Right atrium auricular region (tissue), 2 donors: ENCODE results near the gene SH3BP5L. TPM values are rescaled to one million over a fixed set of nuclear protein-coding genes. Genes with fewer than 3 reads are reported as not detected.

ENCODE experiments used
- DNase-seq: peaks from one replicate; pipeline ENCODE4 v3.0.0-alpha.2; 2019; ENCODE audit warnings: low spot score
- H3K27ac ChIP-seq, 2 donors: fragments of 200-600 bp; sonication (generic); 1 replicate in 1 of 2; 2 replicates in 1 of 2; pipeline ENCODE4 v1.5.1; 2016 to 2019
- H3K27me3 ChIP-seq, 2 donors: fragments of 200-600 bp; sonication (generic); one replicate each; pipeline versions ENCODE4 v1.5.1 to v1.6.0; 2017 to 2019
- H3K36me3 ChIP-seq: fragments of 200-600 bp; sonication (generic); one replicate; pipeline ENCODE4 v1.5.1; 2016
- H3K4me1 ChIP-seq, 2 donors: fragments of 200-600 bp; sonication (generic); one replicate each; pipeline versions ENCODE4 v1.5.1 to v1.6.0; 2017 to 2019
- H3K4me3 ChIP-seq, 2 donors: fragments of 200-600 bp; sonication (generic); 1 replicate in 1 of 2; 2 replicates in 1 of 2; pipeline ENCODE4 v1.5.1; 2017 to 2019; ENCODE audit warnings: mild to moderate bottlenecking in 1 of 2, moderate library complexity in 1 of 2
- H3K9me3 ChIP-seq, 2 donors: fragments of 200-600 bp; sonication (generic); one replicate each; pipeline ENCODE4 v1.5.1; 2019
- CTCF ChIP-seq, 2 donors: fragments of 200-600 bp; sonication (generic); IDR thresholded peaks; one replicate each; pipeline ENCODE4 v1.5.1; 2019; ENCODE audit warnings: antibody characterized with exemption in 2 of 2
- total RNA-seq, 2 donors: library from RNA; depleted of rRNA; stranded (reverse); fragments of >200 nt; gene quantifications; one replicate each; pipeline ENCODE4 v1.1.0, GENCODE V29; 2016

Gene SH3BP5L
- total RNA-seq, 2 donors from 2014 or later, result 13.6 to 18.5 TPM

- H3K36me3 ChIP-seq, result no peaks in the 10 kb centered on the region
- H3K27ac ChIP-seq, result no peak overlapping the region
- no peaks in the 10 kb centered on the region for H3K27me3 ChIP-seq
- TF ChIP-seq CTCF (IDR thresholded peaks at IDR 0.05), result no peak
- peaks cover 0 to 12% of the 10 kb centered on the region in 2 donors for H3K9me3 ChIP-seq
- no peak overlapping the region for H3K4me3 ChIP-seq
- H3K4me1 ChIP-seq, result no peaks in the 10 kb centered on the region
- no peak for DNase-seq
Observed at GRCh38 chr1:248783367-248783766, 42.3 kb downstream of the SH3BP5L start.

- Histone ChIP-seq H3K27ac (no peak overlapping the region), H3K4me3 (no peak overlapping the region), H3K4me1 (no peaks in the 10 kb centered on the region), H3K36me3 (no peaks in the 10 kb centered on the region), H3K27me3 (no peaks in the 10 kb centered on the region), H3K9me3 (peaks cover 0 to 12% of the 10 kb centered on the region in 2 donors)
- TF ChIP-seq CTCF (IDR thresholded peaks at IDR 0.05), result no peak
- DNase-seq, result no peak
Observed at GRCh38 chr1:248782416-248783141, 43.1 kb downstream of the SH3BP5L start.

DNA sequence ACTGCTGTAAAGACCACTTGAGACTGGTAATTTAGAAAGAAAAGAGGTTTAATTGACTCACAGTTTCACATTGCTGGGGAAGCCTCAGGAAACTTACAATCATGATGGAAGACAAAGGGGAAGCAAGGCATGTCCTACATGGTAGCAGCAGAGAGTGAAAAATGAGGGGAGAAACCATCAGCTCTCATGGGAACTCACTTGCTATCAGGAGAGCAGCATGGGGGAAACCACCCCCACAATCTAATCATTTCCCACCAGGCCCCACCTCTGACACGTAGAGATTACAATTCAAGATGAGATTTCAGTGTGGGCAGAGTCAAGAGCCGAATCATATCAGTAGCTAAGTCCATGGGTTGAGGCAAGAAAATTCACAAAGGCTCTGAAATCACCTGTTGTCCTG lies 46.4 kb downstream of the SH3BP5L start:
- Histone ChIP-seq H3K27me3 (no peaks in the 10 kb centered on the region), H3K36me3 (no peaks in the 10 kb centered on the region), H3K9me3 (peaks cover 0 to 23% of the 10 kb centered on the region in 2 donors), H3K4me3 (no peak overlapping the region), H3K27ac (no peak overlapping the region), H3K4me1 (no peaks in the 10 kb centered on the region)
- no peak for DNase-seq
- TF ChIP-seq CTCF (IDR thresholded peaks at IDR 0.05), result no peak

- no peak overlapping the region for H3K27ac ChIP-seq
- DNase-seq, result no peak
- H3K27me3 ChIP-seq, result no peaks in the 10 kb centered on the region
- H3K4me3 ChIP-seq, result no peak overlapping the region
- no peaks in the 10 kb centered on the region for H3K36me3 ChIP-seq
- peaks cover 0 to 23% of the 10 kb centered on the region in 2 donors for H3K9me3 ChIP-seq
- H3K4me1 ChIP-seq, result no peaks in the 10 kb centered on the region
- no peak for TF ChIP-seq CTCF (IDR thresholded peaks at IDR 0.05)
Observed at GRCh38 chr1:248778906-248779305, 46.8 kb downstream of the SH3BP5L start.

DNA sequence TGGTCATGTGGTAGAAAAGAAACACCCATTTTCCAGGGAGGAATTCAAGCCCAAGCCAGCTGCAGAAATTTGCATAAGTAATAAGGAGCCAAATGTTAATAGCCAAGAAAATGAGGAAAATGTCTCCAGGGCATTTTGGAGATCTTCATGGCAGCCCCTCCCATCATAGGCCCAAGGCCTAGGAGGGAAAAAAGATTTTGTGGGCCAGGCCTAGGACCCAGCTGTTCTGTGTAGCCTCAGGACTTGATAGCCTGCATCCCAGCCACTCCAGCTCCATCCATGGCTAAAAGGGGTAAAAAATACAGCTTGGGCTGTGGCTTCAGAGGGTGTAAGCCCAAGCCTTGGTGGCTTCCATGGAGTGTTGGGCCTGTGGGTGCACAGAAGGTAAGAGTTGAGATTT lies 48.7 kb downstream of the SH3BP5L start:
- Histone ChIP-seq H3K36me3 (no peaks in the 10 kb centered on the region), H3K27ac (no peak overlapping the region), H3K4me1 (no peaks in the 10 kb centered on the region), H3K9me3 (peaks cover 0 to 23% of the 10 kb centered on the region in 2 donors), H3K27me3 (no peaks in the 10 kb centered on the region), H3K4me3 (no peak overlapping the region)
- no peak for TF ChIP-seq CTCF (IDR thresholded peaks at IDR 0.05)
- DNase-seq, result no peak

DNA sequence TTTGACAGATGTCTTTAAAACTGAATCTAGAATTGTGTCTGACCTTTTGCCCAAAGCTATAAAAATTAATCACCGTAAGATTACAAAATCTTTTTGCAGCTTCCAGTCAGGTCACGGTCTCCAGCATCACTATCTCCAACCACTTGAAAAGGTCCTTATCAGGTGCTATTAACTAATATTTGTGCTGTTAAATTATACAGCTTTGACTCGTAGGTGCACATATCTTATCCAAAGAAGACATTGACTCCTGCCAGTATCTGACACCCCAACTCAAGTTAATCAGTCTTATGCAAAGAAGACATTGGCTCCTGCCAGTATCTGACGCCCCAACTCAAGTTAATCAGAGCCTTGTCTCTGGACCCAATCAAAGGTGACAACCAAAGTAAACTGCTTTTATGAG lies 50.3 kb downstream of the SH3BP5L start:
- H3K4me1 ChIP-seq, result no peaks in the 10 kb centered on the region
- no peaks in the 10 kb centered on the region for H3K36me3 ChIP-seq
- H3K27ac ChIP-seq, result no peak overlapping the region
- H3K27me3 ChIP-seq, result no peaks in the 10 kb centered on the region
- H3K9me3 ChIP-seq, result peaks cover 0 to 13% of the 10 kb centered on the region in 2 donors
- no peak for TF ChIP-seq CTCF (IDR thresholded peaks at IDR 0.05)
- H3K4me3 ChIP-seq, result no peak overlapping the region
- DNase-seq, result no peak
